GM19023 (cell line): ENCODE data around the gene GYS2.
"Not testable (repeated sequence)": the region's sequence is repeated elsewhere in the genome, so short reads cannot be mapped to it uniquely, and the experiment has no call there.

Source experiments
- ATAC-seq: cut with Tn5 transposase; IDR thresholded peaks from one replicate; pipeline ENCODE4 v1.9.1; 2021; ENCODE audit warnings: mild to moderate bottlenecking, moderate library complexity; ENCODE audit not compliant: unreplicated experiment

GYS2 gene

GRCh38 chr12:21604245-21605101 is at the start of gene GYS2:
TSS of gene GYS2 (minus strand) at chr12:21604847. CDS start at chr12:21604592, 255 bp downstream.
- ATAC-seq: no peak

- no peak for ATAC-seq
Observed at GRCh38 chr12:21651821-21652220, 47.2 kb upstream of the GYS2 start.

- ATAC-seq: no peak
Observed at GRCh38 chr12:21650997-21651396, 46.4 kb upstream of the GYS2 start.

- ATAC-seq: no peak
Observed at GRCh38 chr12:21649034-21649433, 44.4 kb upstream of the GYS2 start.

GRCh38 chr12:21648378-21648777 is 43.7 kb upstream of the GYS2 start:
- no peak for ATAC-seq

- no peak for ATAC-seq
Observed at GRCh38 chr12:21647179-21647578, 42.5 kb upstream of the GYS2 start.

- not testable (repeated sequence) for ATAC-seq
Observed at GRCh38 chr12:21645041-21645500, 40.4 kb upstream of the GYS2 start.

GRCh38 chr12:21644516-21644915 is 39.9 kb upstream of the GYS2 start:
- no peak for ATAC-seq

GRCh38 chr12:21643758-21644157 is 39.1 kb upstream of the GYS2 start:
- no peak for ATAC-seq

- ATAC-seq: no peak
Observed at GRCh38 chr12:21642707-21643389, 38.2 kb upstream of the GYS2 start.

GRCh38 chr12:21638054-21638891 is 33.6 kb upstream of the GYS2 start:
- ATAC-seq: no peak

- no peak for ATAC-seq
Observed at GRCh38 chr12:21634245-21634644, 29.6 kb upstream of the GYS2 start.

- no peak for ATAC-seq
Observed at GRCh38 chr12:21631367-21631766, 26.7 kb upstream of the GYS2 start.

GRCh38 chr12:21627924-21628323 is 23.3 kb upstream of the GYS2 start:
- ATAC-seq: no peak

GRCh38 chr12:21618566-21618965 is 13.9 kb upstream of the GYS2 start:
- ATAC-seq: no peak

GRCh38 chr12:21617030-21617429 is 12.4 kb upstream of the GYS2 start:
- ATAC-seq: no peak

- no peak for ATAC-seq
Observed at GRCh38 chr12:21615431-21615830, 10.8 kb upstream of the GYS2 start.

- ATAC-seq: no peak
Observed at GRCh38 chr12:21614506-21614905, 9.9 kb upstream of the GYS2 start.

- no peak for ATAC-seq
Observed at GRCh38 chr12:21613931-21614330, 9.3 kb upstream of the GYS2 start.

GRCh38 chr12:21608196-21608595 is 3.5 kb upstream of the GYS2 start:
- ATAC-seq: no peak

- ATAC-seq: no peak
Observed at GRCh38 chr12:21607701-21608100, 3.1 kb upstream of the GYS2 start.
